Ishikawa (cell line): Measurements from ENCODE around the gene PAK6.

Experiments
- CEBPB ChIP-seq: IDR thresholded peaks from 2 replicates; pipeline ENCODE4 v1.6.1; 2012
- EGR1 ChIP-seq: IDR thresholded peaks from 2 replicates; pipeline ENCODE4 v1.6.1; 2012
- EP300 ChIP-seq: IDR thresholded peaks from 2 replicates; pipeline ENCODE4 v1.6.1; 2012; ENCODE audit warnings: borderline replicate concordance
- FOXM1 ChIP-seq: IDR thresholded peaks from 2 replicates; pipeline ENCODE4 v1.6.1; 2012; ENCODE audit warnings: low read depth, borderline replicate concordance
- NFIC ChIP-seq: IDR thresholded peaks from 2 replicates; pipeline ENCODE4 v1.6.1; 2012
- RAD21 ChIP-seq: IDR thresholded peaks from 2 replicates; pipeline ENCODE4 v1.6.1; 2012; ENCODE audit warnings: low read depth
- REST ChIP-seq: IDR thresholded peaks from 2 replicates; pipeline ENCODE4 v1.6.1; 2012; ENCODE audit warnings: low read depth, mild to moderate bottlenecking
- TAF1 ChIP-seq: IDR thresholded peaks from 2 replicates; pipeline ENCODE4 v1.6.1; 2012; ENCODE audit warnings: low read depth, mild to moderate bottlenecking
- TCF12 ChIP-seq: IDR thresholded peaks from 2 replicates; pipeline ENCODE4 v1.6.1; 2012; ENCODE audit warnings: low read depth
- TEAD4 ChIP-seq: IDR thresholded peaks from 2 replicates; pipeline ENCODE4 v1.6.1; 2012
- YY1 ChIP-seq: IDR thresholded peaks from 2 replicates; pipeline ENCODE4 v1.6.1; 2012; ENCODE audit warnings: low read depth
- TF ChIP-seq, protein P1 (sequence below): IDR thresholded peaks from 2 replicates; pipeline ENCODE4 v1.6.1; 2012

GRCh38 chr15:40259021-40259420, 20.2 kb downstream of the PAK6 start:
- no peak for TF ChIP-seq EGR1
- no peak for TF ChIP-seq REST
- TF ChIP-seq, protein P1, sequence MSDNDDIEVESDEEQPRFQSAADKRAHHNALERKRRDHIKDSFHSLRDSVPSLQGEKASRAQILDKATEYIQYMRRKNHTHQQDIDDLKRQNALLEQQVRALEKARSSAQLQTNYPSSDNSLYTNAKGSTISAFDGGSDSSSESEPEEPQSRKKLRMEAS: no peak
- TF ChIP-seq TCF12: no peak
- no peak for TF ChIP-seq EP300
- no peak for TF ChIP-seq CEBPB
- no peak for TF ChIP-seq FOXM1
- TF ChIP-seq TAF1: no peak
- TF ChIP-seq RAD21: no peak
- TF ChIP-seq NFIC: no peak
- no peak for TF ChIP-seq YY1
- no peak for TF ChIP-seq TEAD4
